Epithelial cell of proximal tubule (primary cell): ENCODE results near the gene SPACDR. TPM values are rescaled to one million over a fixed set of nuclear protein-coding genes. Genes with fewer than 3 reads are reported as not detected.

ENCODE experiments used
- DNase-seq: peaks from one replicate; pipeline ENCODE4 v3.0.0-alpha.2; 2011; ENCODE audit warnings: low read depth
- H3K4me3 ChIP-seq: 2 replicates; pipeline ENCODE4 v1.5.1; 2011; ENCODE audit warnings: low read depth, mild to moderate bottlenecking, low read length
- total RNA-seq: library from RNA; depleted of rRNA; stranded (reverse); fragments of >200 nt; gene quantifications from 2 replicates; pipeline ENCODE4 v1.2.3, GENCODE V29; 2015
- TF ChIP-seq, protein P1 (sequence below): conservative IDR thresholded peaks from 2 replicates; pipeline ENCODE4 v1.5.1; 2012; ENCODE audit warnings: low read depth, mild to moderate bottlenecking, low read length

Gene SPACDR
- total RNA-seq, 1 donor from 2014 or later: not detected

DNA sequence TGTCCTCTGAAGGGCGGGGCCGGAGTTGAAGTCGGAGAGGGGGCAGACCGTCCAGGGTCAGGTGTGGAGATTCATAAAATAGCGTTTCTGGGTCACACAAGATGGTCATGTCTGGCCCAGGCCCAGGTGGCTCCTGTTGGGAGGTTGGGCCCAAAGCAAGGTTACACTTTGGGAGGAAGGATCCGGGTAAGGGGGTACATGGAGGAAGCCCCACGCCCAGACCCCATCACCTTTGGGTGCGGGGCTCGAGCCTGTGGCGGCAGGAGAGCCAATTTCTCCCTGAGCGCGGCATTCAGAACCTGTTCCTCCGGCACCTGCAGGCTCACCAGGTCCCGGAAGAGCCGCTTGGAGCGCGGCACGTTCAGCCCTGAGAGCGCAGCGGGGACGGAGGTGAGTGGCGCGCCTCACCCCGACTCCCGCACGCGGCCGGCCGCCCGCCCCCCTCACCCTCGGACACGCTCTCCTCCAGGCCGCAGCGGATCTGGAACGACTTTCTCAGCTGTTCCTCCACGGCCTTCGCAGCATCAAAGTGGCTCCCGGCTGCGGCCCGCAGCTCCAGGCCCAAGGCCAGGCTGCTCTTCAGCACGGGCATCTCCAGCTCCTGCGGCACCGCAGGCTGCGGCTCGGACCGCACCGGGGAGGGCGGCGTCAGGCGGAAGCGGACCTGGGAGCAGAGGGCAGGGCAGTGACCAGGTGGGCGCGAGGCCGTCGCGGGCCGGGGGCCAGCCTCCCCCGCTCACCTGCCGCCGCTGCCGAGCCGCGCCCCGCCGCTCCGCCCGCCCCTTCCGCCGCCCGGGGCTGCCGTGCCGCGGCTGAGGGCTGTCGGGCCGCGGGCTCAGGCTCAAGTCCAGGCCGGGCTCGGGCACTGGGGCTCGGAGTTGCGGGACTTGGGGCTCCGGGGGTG is 28.4 kb downstream of the SPACDR start:
- TF ChIP-seq, protein P1, sequence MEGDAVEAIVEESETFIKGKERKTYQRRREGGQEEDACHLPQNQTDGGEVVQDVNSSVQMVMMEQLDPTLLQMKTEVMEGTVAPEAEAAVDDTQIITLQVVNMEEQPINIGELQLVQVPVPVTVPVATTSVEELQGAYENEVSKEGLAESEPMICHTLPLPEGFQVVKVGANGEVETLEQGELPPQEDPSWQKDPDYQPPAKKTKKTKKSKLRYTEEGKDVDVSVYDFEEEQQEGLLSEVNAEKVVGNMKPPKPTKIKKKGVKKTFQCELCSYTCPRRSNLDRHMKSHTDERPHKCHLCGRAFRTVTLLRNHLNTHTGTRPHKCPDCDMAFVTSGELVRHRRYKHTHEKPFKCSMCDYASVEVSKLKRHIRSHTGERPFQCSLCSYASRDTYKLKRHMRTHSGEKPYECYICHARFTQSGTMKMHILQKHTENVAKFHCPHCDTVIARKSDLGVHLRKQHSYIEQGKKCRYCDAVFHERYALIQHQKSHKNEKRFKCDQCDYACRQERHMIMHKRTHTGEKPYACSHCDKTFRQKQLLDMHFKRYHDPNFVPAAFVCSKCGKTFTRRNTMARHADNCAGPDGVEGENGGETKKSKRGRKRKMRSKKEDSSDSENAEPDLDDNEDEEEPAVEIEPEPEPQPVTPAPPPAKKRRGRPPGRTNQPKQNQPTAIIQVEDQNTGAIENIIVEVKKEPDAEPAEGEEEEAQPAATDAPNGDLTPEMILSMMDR: no peak
- peak overlapping the region; percentile 83 for H3K4me3 ChIP-seq
- no peak for DNase-seq

DNA sequence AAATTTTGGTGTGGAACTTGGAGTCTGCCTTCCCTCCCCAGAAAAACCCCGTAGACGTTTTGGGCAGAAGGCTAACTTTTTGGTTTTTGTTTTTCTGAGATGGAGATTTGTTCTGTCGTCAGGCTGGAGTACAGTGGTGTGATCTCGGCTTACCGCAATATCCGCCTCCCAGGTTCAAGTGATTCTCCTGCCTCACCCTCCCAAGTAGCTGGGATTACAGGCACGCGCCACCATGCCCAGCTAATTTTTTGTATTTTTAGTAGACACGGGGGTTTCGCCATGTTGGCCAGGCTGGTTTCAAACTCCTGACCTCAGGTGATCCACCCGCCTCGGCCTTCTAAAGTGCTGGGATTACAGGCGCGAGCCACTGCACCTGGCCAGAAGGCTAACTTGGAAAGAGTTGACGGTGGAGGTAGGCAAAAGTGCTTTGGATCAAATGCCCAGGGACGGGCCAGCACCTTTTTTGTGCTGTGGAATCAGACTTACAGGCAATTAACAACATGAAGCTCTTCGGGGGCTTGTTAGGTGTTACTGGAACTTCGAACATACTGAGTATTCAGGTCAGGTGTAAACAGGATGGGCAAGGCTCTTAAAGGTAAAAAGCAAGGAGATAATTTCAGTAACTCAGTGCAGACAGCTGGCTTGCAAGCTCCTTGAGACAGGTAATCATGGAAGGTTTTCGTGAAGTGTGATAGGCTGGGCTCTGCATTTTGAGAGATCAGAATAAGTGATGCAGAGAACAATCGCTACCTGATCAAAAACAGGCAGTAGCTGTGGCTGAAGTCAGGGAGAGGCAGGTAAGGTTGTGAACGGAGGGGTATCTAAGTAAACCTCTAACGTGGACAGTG is 29.5 kb downstream of the SPACDR start:
- DNase-seq: no peak
- peak overlapping the region; percentile 83 for H3K4me3 ChIP-seq
- TF ChIP-seq, protein P1: no peak

DNA sequence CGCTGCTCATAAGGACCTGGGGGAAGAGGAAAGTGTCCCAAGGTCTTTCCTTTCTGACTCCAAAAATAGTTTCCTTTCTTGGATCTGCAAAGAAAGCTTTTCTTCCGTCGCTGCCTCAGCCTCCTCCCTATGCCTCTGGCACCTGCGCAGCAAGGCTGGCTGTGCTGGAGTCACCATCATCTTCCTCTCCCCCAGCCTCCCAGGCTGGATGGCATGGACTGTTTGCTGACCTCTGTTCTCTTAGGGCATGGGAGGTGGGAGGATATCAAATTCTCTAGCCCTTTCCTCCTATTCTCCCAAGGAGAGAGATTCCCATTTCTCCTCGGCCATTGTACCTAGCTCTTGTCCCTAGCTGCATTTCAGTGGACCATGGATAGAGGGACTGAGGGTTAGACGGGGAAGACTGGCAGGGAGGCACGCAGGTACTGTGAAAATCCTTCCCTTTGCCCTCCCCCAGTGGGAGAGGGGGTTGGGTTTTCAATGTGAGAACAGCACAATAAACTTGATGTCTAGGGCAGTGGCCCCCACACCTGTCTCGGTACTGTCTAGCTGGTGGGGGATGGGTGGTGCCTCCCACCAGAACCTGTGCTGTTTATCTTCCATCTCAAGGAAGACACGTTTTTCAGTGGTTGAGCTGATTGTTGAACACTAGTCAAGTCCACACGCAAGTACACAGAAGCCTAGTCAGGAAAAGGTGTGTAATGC is 30.3 kb downstream of the SPACDR start:
- DNase-seq: no peak
- no peak overlapping the region for H3K4me3 ChIP-seq
- TF ChIP-seq, protein P1: no peak

DNA sequence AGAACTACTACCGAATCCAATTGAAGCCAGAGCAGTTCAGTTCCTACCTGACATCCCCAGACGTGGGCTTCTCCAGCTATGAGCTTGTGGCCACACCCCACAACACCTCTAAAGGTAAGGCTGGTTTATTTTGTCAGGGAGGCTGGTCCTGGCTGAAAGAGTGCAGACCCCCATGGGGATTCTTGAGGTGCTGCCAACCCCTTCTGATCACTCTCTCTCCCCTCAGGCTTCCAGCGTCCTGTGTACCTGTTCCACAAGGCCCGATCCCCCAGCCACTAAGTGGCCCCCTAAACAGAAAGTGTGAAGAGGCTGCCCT is 30.8 kb downstream of the SPACDR start:
- TF ChIP-seq, protein P1: no peak
- DNase-seq: no peak
- no peak overlapping the region for H3K4me3 ChIP-seq

DNA sequence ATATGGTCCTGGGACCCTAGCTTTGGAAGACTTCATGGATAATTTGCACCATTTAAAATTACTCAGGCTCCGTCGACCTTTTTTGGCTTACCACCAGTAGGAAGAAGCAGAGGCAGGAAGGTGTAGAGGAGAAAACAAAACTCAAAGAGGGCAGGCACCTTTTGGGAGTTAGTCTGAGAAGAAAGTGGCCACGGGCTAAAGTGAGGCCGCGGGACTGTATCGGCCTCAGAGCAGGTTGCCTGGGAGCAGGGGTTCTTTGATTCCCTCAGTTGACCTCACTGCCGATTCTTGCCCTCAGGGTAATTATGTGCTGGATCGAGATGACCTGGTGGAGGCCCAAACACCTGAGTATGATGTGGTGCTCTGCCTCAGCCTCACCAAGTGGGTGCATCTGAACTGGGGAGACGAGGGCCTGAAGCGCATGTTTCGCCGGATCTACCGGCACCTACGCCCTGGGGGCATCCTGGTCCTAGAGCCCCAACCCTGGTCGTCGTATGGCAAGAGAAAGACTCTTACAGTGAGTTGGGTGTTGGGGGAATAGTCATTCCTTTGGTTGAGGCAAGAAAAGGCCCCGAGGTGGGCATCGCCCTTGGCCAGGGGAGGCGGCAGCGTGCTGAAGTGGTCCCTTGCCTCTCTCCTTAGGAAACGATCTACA is 31.3 kb downstream of the SPACDR start:
- TF ChIP-seq, protein P1: no peak
- H3K4me3 ChIP-seq: no peak overlapping the region
- DNase-seq: no peak

DNA sequence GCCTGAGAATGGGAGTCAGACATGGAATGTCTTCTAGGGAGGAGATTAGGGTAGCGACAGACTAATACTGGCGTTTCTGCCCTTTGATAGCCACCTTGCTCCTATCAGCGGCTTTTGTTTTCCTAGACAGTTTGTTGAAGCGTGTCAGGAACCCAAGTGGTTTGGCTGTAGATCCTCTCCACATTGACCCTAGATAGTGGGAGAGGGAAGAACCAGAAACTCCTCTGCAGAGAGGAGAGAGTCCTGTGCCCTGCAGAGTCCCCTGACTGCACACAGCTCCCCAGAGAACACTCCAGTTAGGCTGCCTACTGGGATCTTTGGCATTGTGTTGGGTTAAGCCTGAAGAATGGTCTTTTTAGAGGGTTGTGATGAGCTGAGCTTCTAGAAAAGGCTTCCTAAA is 32.0 kb downstream of the SPACDR start:
- TF ChIP-seq, protein P1: no peak

More for the DNA sequence above, 32.0 kb downstream of the SPACDR start:
- DNase-seq: no peak
- no peak overlapping the region for H3K4me3 ChIP-seq
